Smooth muscle cell (in vitro differentiated cells): Measurements from ENCODE around the gene CCDC28B. TPM values are rescaled to one million over a fixed set of nuclear protein-coding genes. Genes with fewer than 3 reads are reported as not detected.
A peak's percentile ranks its signal among the peaks of the same experiment; 100 is the strongest.

Experiments
- DNase-seq: peaks from one replicate; lab custom pipeline; 2025; ENCODE audit not compliant: unreplicated experiment; lab: John Stamatoyannopoulos, UW
- H2AFZ ChIP-seq: fragments of 200-600 bp; sonication (generic); 2 replicates; pipeline ENCODE4 v1.6.0; 2016; ENCODE audit warnings: antibody characterized with exemption, low read depth, mild to moderate bottlenecking
- H3F3A ChIP-seq: fragments of 200-600 bp; sonication (generic); 2 replicates; pipeline ENCODE4 v1.6.0; 2017; ENCODE audit warnings: antibody characterized with exemption, low read depth
- H3K27ac ChIP-seq: fragments of 200-600 bp; sonication (generic); 2 replicates; pipeline ENCODE4 v1.5.1; 2016; ENCODE audit warnings: low read depth, mild to moderate bottlenecking
- H3K27me3 ChIP-seq: fragments of 200-600 bp; sonication (generic); 2 replicates; pipeline ENCODE4 v1.6.1; 2016; ENCODE audit warnings: low read depth, mild to moderate bottlenecking
- H3K36me3 ChIP-seq: fragments of 200-600 bp; sonication (generic); 2 replicates; pipeline ENCODE4 v1.5.1; 2016; ENCODE audit warnings: low read depth
- H3K4me1 ChIP-seq: fragments of 200-600 bp; sonication (generic); 2 replicates; pipeline ENCODE4 v1.5.1; 2016; ENCODE audit warnings: low read depth
- H3K4me2 ChIP-seq: fragments of 200-600 bp; sonication (generic); 2 replicates; pipeline ENCODE4 v1.6.0; 2016; ENCODE audit warnings: mild to moderate bottlenecking
- H3K4me3 ChIP-seq: fragments of 200-600 bp; sonication (generic); 2 replicates; pipeline ENCODE4 v1.5.1; 2016; ENCODE audit warnings: mild to moderate bottlenecking
- H3K79me2 ChIP-seq: fragments of 200-600 bp; sonication (generic); 2 replicates; pipeline ENCODE4 v1.6.0; 2016; ENCODE audit warnings: low read depth, mild to moderate bottlenecking
- H3K9ac ChIP-seq: fragments of 200-600 bp; sonication (generic); 2 replicates; pipeline ENCODE4 v1.6.0; 2016; ENCODE audit warnings: low read depth
- H3K9me3 ChIP-seq: fragments of 200-600 bp; sonication (generic); replicated peaks from 2 replicates; pipeline ENCODE4 v1.5.1; 2016; ENCODE audit warnings: low read depth
- H4K20me1 ChIP-seq: fragments of 200-600 bp; sonication (generic); 2 replicates; pipeline ENCODE4 v1.6.0; 2016; ENCODE audit warnings: low read depth
- CTCF ChIP-seq: fragments of 200-600 bp; sonication (generic); IDR thresholded peaks from 2 replicates; pipeline ENCODE4 v1.5.1; 2017; ENCODE audit warnings: borderline replicate concordance, mild to moderate bottlenecking, antibody characterized with exemption; ENCODE audit not compliant: insufficient read depth, poor library complexity, severe bottlenecking
- WGBS: methylation state at CpG from one replicate; pipeline ENCODE4 v1.1.7; 2016; ENCODE audit warnings: low lambda C conversion rate; 5-methylcytosine and 5-hydroxymethylcytosine counted together
- polyA plus RNA-seq: library from polyadenylated mRNA; unstranded; fragments of >200 nt; fragmentation: Nextera tagmentation; extraction: Ambion mirVana; gene quantifications from 2 replicates; pipeline ENCODE4 v1.2.1, GENCODE V29; 2016
- total RNA-seq: library from RNA; depleted of rRNA; stranded (reverse); fragments of >200 nt; gene quantifications from 2 replicates; pipeline ENCODE4 v1.2.3, GENCODE V29; 2014

CCDC28B gene
- total and polyA plus RNA-seq, 2 experiments from 2014 or later, result 41.6 to 58.9 TPM

GRCh38 chr1:32178380-32179192 is 21.8 kb upstream of the CCDC28B start:
- peaks cover 32% of the 10 kb centered on the region for H3K79me2 ChIP-seq
- H3K27me3 ChIP-seq, result no peaks in the 10 kb centered on the region
- peak overlapping the region; percentile 94 for H3K4me2 ChIP-seq
- no peaks in the 10 kb centered on the region for H3K36me3 ChIP-seq
- peaks cover 29% of the 10 kb centered on the region for H4K20me1 ChIP-seq
- H3K27ac ChIP-seq, result peak overlapping the region; percentile 96
- 77% methylated on average over 7 of the region's 7 CpGs for WGBS
- no peak overlapping the region for H3K9ac ChIP-seq
- DNase-seq, result no peak
- no peaks in the 10 kb centered on the region for H3K9me3 ChIP-seq
- H3K4me3 ChIP-seq, result peak overlapping the region; percentile 66
- peaks cover 20% of the 10 kb centered on the region for H3K4me1 ChIP-seq
- H3F3A ChIP-seq, result peaks cover 11% of the 10 kb centered on the region
- H2AFZ ChIP-seq, result peak overlapping the region; percentile 6
- no peak for TF ChIP-seq CTCF

GRCh38 chr1:32179193-32179442 is 21.3 kb upstream of the CCDC28B start:
- H4K20me1 ChIP-seq, result peaks cover 35% of the 10 kb centered on the region
- H3K27ac ChIP-seq, result peak overlapping the region; percentile 96
- H3K79me2 ChIP-seq, result peaks cover 38% of the 10 kb centered on the region
- H3K4me1 ChIP-seq, result peaks cover 20% of the 10 kb centered on the region
- peak overlapping the region; percentile 66 for H3K4me3 ChIP-seq
- 30% methylated on average over 7 of the region's 7 CpGs for WGBS
- H3K36me3 ChIP-seq, result no peaks in the 10 kb centered on the region
- H3K9ac ChIP-seq, result no peak overlapping the region
- peaks cover 11% of the 10 kb centered on the region for H3F3A ChIP-seq
- no peaks in the 10 kb centered on the region for H3K27me3 ChIP-seq
- H3K4me2 ChIP-seq, result peak overlapping the region; percentile 94
- TF ChIP-seq CTCF, result no peak
- peak overlapping the region; percentile 6 for H2AFZ ChIP-seq
- no peaks in the 10 kb centered on the region for H3K9me3 ChIP-seq
- no peak for DNase-seq

- Histone ChIP-seq H3K27me3 (no peaks in the 10 kb centered on the region), H3K4me1 (peaks cover 20% of the 10 kb centered on the region), H3K27ac (peak within 1 kb of the TSS; percentile 96), H3K79me2 (peaks cover 41% of the 10 kb centered on the region), H3K4me2 (peak within 1 kb of the TSS; percentile 94), H3K36me3 (no peaks in the 10 kb centered on the region), H3K9ac (peak within 1 kb of the TSS; percentile 92), H3K9me3 (no peaks in the 10 kb centered on the region), H3F3A (peaks cover 11% of the 10 kb centered on the region), H2AFZ (peak within 1 kb of the TSS; percentile 15), H4K20me1 (peaks cover 39% of the 10 kb centered on the region), H3K4me3 (peak within 1 kb of the TSS; percentile 66)
- TF ChIP-seq CTCF, result no peak
- WGBS, result 1% methylated on average over 74 of the region's 79 CpGs
- peak; percentile 97 for DNase-seq
These were observed 20.8 kb upstream of the CCDC28B start, which contains the start of gene TXLNA for GRCh38 chr1:32179443-32180185. Gene TXLNA (plus strand): TSS chr1:32179675. CDS start chr1:32180346, 671 bp downstream.
